Neural progenitor cell (in vitro differentiated cells): ENCODE results near the gene DUT. TPM values are rescaled to one million over a fixed set of nuclear protein-coding genes. Genes with fewer than 3 reads are reported as not detected.

Experiments
- DNase-seq: peaks from one replicate; pipeline ENCODE4 v3.0.0-alpha.2; 2016; ENCODE audit warnings: low spot score
- H2AFZ ChIP-seq: fragments of 200-600 bp; sonication (generic); replicated peaks from 2 replicates; pipeline ENCODE4 v1.6.1; 2016; ENCODE audit warnings: antibody characterized with exemption
- H3F3A ChIP-seq: fragments of 200-600 bp; sonication (generic); 2 replicates; pipeline ENCODE4 v1.6.1; 2016; ENCODE audit warnings: antibody characterized with exemption, low read depth
- H3K27ac ChIP-seq: fragments of 200-600 bp; sonication (generic); 2 replicates; pipeline ENCODE4 v1.5.1; 2016; ENCODE audit warnings: mild to moderate bottlenecking
- H3K27me3 ChIP-seq: fragments of 200-600 bp; sonication (generic); 2 replicates; pipeline ENCODE4 v1.6.1; 2016; ENCODE audit warnings: mild to moderate bottlenecking, moderate library complexity
- H3K36me3 ChIP-seq: fragments of 200-600 bp; sonication (generic); 2 replicates; pipeline ENCODE4 v1.5.1; 2016
- H3K4me1 ChIP-seq: fragments of 200-600 bp; sonication (generic); 2 replicates; pipeline ENCODE4 v1.6.1; 2016; ENCODE audit warnings: mixed run types
- H3K4me2 ChIP-seq: fragments of 200-600 bp; sonication (generic); 2 replicates; pipeline ENCODE4 v1.6.1; 2016
- H3K4me3 ChIP-seq: fragments of 200-600 bp; sonication (generic); 2 replicates; pipeline ENCODE4 v1.5.1; 2016
- H3K79me2 ChIP-seq: fragments of 200-600 bp; sonication (generic); 2 replicates; pipeline ENCODE4 v1.6.1; 2016; ENCODE audit warnings: low read depth
- H3K9ac ChIP-seq: fragments of 200-600 bp; sonication (generic); 2 replicates; pipeline ENCODE4 v1.6.1; 2016
- H3K9me3 ChIP-seq: fragments of 200-600 bp; sonication (generic); 2 replicates; pipeline ENCODE4 v1.5.1; 2016; ENCODE audit warnings: low read depth
- H4K20me1 ChIP-seq: fragments of 200-600 bp; sonication (generic); 2 replicates; pipeline ENCODE4 v1.6.1; 2016; ENCODE audit warnings: low read depth
- H3K27ac Mint-ChIP-seq: 3 replicates; pipeline ENCODE4 v1.8.0; 2021; ENCODE audit warnings: mixed read lengths
- H3K27me3 Mint-ChIP-seq: 2 replicates; pipeline ENCODE4 v1.8.0; 2022; ENCODE audit warnings: low read depth, mild to moderate bottlenecking, inconsistent platforms, moderate library complexity, mixed read lengths; ENCODE audit not compliant: insufficient read depth
- H3K36me3 Mint-ChIP-seq: 3 replicates; pipeline ENCODE4 v1.8.0; 2021; ENCODE audit warnings: mixed read lengths
- H3K4me1 Mint-ChIP-seq: 3 replicates; pipeline ENCODE4 v1.8.0; 2021; ENCODE audit warnings: mixed read lengths
- H3K4me3 Mint-ChIP-seq: 3 replicates; pipeline ENCODE4 v1.8.0; 2021; ENCODE audit warnings: mild to moderate bottlenecking, moderate library complexity, mixed read lengths
- H3K9me3 Mint-ChIP-seq: 3 replicates; pipeline ENCODE4 v1.8.0; 2020; ENCODE audit warnings: mixed read lengths
- CTCF ChIP-seq: fragments of 200-600 bp; sonication (generic); IDR thresholded peaks from 2 replicates; pipeline ENCODE4 v1.5.1; 2017; ENCODE audit warnings: antibody characterized with exemption, mild to moderate bottlenecking
- EZH2 ChIP-seq: fragments of 200-600 bp; sonication (generic); IDR thresholded peaks from 2 replicates; pipeline ENCODE4 v1.6.1; 2017; ENCODE audit warnings: antibody characterized with exemption, mild to moderate bottlenecking, moderate library complexity
- EZH2phosphoT487 ChIP-seq: fragments of 200-600 bp; sonication (generic); IDR thresholded peaks from 2 replicates; pipeline ENCODE4 v1.6.1; 2017; ENCODE audit warnings: antibody characterized with exemption
- total RNA-seq: library from RNA; depleted of rRNA; stranded (reverse); fragments of >200 nt; gene quantifications from 2 replicates; pipeline ENCODE4 v1.2.3, GENCODE V29; 2015; ENCODE audit warnings: low replicate concordance

The DUT gene
- total RNA-seq, 1 donor from 2014 or later, result 51.6 TPM

DNA sequence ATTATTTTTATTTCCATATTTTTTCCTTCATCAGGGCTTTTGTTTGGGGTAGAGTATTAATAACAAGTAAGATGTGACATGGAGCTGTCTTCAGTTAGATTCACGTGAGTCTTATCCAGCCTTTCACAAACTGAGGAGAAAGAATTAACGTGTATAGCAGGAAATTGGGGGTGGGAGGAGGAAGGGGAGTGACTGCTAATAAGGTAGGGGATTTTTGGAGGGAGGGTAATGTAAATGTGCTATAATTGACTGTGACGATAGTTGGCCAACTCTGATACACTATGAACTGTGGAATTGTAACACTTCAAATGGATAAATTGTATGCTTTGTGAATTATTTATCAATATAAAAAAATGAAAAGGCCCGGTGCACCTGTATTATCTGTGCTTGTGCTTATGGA lies 8.9 kb downstream of the DUT start:
- peaks cover 8% of the 10 kb centered on the region for H3F3A ChIP-seq
- no peak overlapping the region for H2AFZ ChIP-seq
- no peak overlapping the region for H3K4me3 ChIP-seq
- TF ChIP-seq EZH2 (no peak), EZH2phosphoT487 (no peak), CTCF (no peak)
- H3K27ac ChIP-seq, result no peak overlapping the region
- no peak overlapping the region for H3K27ac Mint-ChIP-seq
- peaks cover 13% of the 10 kb centered on the region for H3K36me3 ChIP-seq
- H3K27me3 Mint-ChIP-seq, result no peaks in the 10 kb centered on the region
- no peaks in the 10 kb centered on the region for H3K4me1 Mint-ChIP-seq
- peaks cover 18% of the 10 kb centered on the region for H3K36me3 Mint-ChIP-seq
- H3K4me2 ChIP-seq, result no peak overlapping the region
- H3K4me1 ChIP-seq, result no peaks in the 10 kb centered on the region
- H4K20me1 ChIP-seq, result no peaks in the 10 kb centered on the region
- H3K9me3 ChIP-seq, result no peaks in the 10 kb centered on the region
- H3K27me3 ChIP-seq, result no peaks in the 10 kb centered on the region
- no peak for DNase-seq
- no peaks in the 10 kb centered on the region for H3K9me3 Mint-ChIP-seq
- H3K9ac ChIP-seq, result no peak overlapping the region
- no peaks in the 10 kb centered on the region for H3K79me2 ChIP-seq
- H3K4me3 Mint-ChIP-seq, result no peak overlapping the region

DNA sequence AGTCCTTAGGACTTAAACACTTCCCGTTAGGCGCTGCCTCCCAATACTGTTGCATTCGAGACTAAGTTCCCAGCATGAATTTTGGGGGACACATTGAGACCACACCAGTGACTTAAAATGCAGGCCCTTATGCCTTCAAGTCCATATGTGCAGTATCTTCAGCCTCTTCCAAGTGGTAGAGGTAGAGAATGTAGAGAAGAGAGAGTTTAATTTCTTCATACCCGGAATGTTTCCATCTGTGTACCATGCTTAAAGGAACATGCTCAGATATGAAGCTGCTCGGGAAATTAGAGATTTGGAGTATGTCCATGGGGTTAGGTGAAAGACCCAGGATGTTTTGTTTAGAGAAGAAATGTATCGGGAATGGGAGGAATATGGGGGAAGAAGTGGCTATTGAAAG lies 12.6 kb downstream of the DUT start:
- H3K27ac ChIP-seq, result no peak overlapping the region
- peaks cover 3% of the 10 kb centered on the region for H3K36me3 ChIP-seq
- TF ChIP-seq CTCF, result no peak
- TF ChIP-seq EZH2phosphoT487, result no peak
- TF ChIP-seq EZH2, result no peak
- H3K27me3 Mint-ChIP-seq, result no peaks in the 10 kb centered on the region
- H2AFZ ChIP-seq, result no peak overlapping the region
- H3K4me2 ChIP-seq, result no peak overlapping the region
- H3K4me3 ChIP-seq, result no peak overlapping the region
- no peaks in the 10 kb centered on the region for H3K4me1 Mint-ChIP-seq
- H3K4me3 Mint-ChIP-seq, result no peak overlapping the region
- H3K27me3 ChIP-seq, result no peaks in the 10 kb centered on the region
- no peak overlapping the region for H3K9ac ChIP-seq
- no peaks in the 10 kb centered on the region for H3K9me3 Mint-ChIP-seq
- H3K79me2 ChIP-seq, result no peaks in the 10 kb centered on the region
- no peaks in the 10 kb centered on the region for H3K4me1 ChIP-seq
- DNase-seq, result no peak
- no peaks in the 10 kb centered on the region for H3K9me3 ChIP-seq
- H3F3A ChIP-seq, result peaks cover 8% of the 10 kb centered on the region
- H3K27ac Mint-ChIP-seq, result no peak overlapping the region
- H3K36me3 Mint-ChIP-seq, result peaks cover 9% of the 10 kb centered on the region
- no peaks in the 10 kb centered on the region for H4K20me1 ChIP-seq

DNA sequence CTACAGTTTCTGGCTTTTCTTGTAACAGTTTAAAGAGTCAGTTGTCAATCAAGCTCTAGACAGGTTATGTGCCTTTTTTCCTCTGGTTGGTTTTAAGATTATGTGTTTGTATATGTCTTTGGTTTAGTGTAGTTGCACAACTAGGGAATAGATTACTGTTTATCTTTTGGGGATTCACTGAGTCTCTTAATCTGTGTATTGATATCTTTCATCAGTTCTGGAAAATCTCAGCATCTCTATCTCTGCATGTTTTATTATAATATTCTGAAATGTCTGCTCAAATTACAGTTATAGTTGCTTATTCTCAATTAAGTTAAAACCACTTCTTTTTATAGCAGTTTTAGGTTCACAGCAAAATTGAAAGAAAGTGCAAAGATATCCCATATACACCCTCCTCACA lies 14.3 kb downstream of the DUT start:
- no peak overlapping the region for H3K4me3 Mint-ChIP-seq

GRCh38 chr15:48352474-48353072 lies 21.3 kb downstream of the DUT start:
- no peak overlapping the region for H2AFZ ChIP-seq
- H3K9me3 ChIP-seq, result no peaks in the 10 kb centered on the region
- peak; percentile 80 for DNase-seq
- no peak overlapping the region for H3K4me3 ChIP-seq
- no peak overlapping the region for H3K9ac ChIP-seq
- no peaks in the 10 kb centered on the region for H3K27me3 ChIP-seq
- H3K79me2 ChIP-seq, result no peaks in the 10 kb centered on the region
- no peak overlapping the region for H3K27ac Mint-ChIP-seq
- H3K36me3 Mint-ChIP-seq, result peaks cover 3% of the 10 kb centered on the region
- no peak overlapping the region for H3K4me2 ChIP-seq
- peak; percentile 92 for TF ChIP-seq CTCF
- no peak for TF ChIP-seq EZH2phosphoT487
- no peak for TF ChIP-seq EZH2
- H3K9me3 Mint-ChIP-seq, result no peaks in the 10 kb centered on the region
- H3F3A ChIP-seq, result no peaks in the 10 kb centered on the region
- H3K4me3 Mint-ChIP-seq, result no peak overlapping the region
- H3K36me3 ChIP-seq, result no peaks in the 10 kb centered on the region
- H3K4me1 ChIP-seq, result no peaks in the 10 kb centered on the region
- H3K27ac ChIP-seq, result no peak overlapping the region
- no peaks in the 10 kb centered on the region for H3K4me1 Mint-ChIP-seq
- no peaks in the 10 kb centered on the region for H4K20me1 ChIP-seq
- H3K27me3 Mint-ChIP-seq, result peaks cover 2% of the 10 kb centered on the region

More for the DNA sequence above, 14.3 kb downstream of the DUT start:
- no peaks in the 10 kb centered on the region for H3K4me1 Mint-ChIP-seq
- no peak for TF ChIP-seq EZH2phosphoT487
- no peaks in the 10 kb centered on the region for H3K27me3 Mint-ChIP-seq
- Histone ChIP-seq H3K27ac (no peak overlapping the region), H3K27me3 (no peaks in the 10 kb centered on the region), H3K4me3 (no peak overlapping the region), H3K9me3 (no peaks in the 10 kb centered on the region), H3F3A (peaks cover 8% of the 10 kb centered on the region), H2AFZ (no peak overlapping the region), H3K4me2 (no peak overlapping the region), H3K4me1 (no peaks in the 10 kb centered on the region), H3K79me2 (no peaks in the 10 kb centered on the region), H4K20me1 (no peaks in the 10 kb centered on the region), H3K9ac (no peak overlapping the region), H3K36me3 (peaks cover 3% of the 10 kb centered on the region)
- H3K9me3 Mint-ChIP-seq, result no peaks in the 10 kb centered on the region
- no peak overlapping the region for H3K27ac Mint-ChIP-seq
- peaks cover 12% of the 10 kb centered on the region for H3K36me3 Mint-ChIP-seq
- DNase-seq, result no peak
